PC-9 (cell line): ENCODE data around the gene SNU13. TPM values are rescaled to one million over a fixed set of nuclear protein-coding genes. Genes with fewer than 3 reads are reported as not detected.
A peak's percentile ranks its signal among the peaks of the same experiment; 100 is the strongest.
"Not testable (repeated sequence)": the region's sequence is repeated elsewhere in the genome, so short reads cannot be mapped to it uniquely, and the experiment has no call there.

ENCODE experiments used
- BruUV-seq: library from RNA; stranded (reverse); fragments of 400-500 nt; replicated peaks from 2 replicates; lab custom pipeline; 2021; lab: Mats Ljungman, UMichigan
- CTCF ChIA-PET: fragments of 300-600 bp; sonication (Branson Sonifier 250); formaldehyde crosslinking; loops from one replicate; lab custom pipeline; 2022; ENCODE audit warnings: antibody characterized with exemption; lab: Charles Lee
- POLR2A ChIA-PET: fragments of 300-600 bp; sonication (Branson Sonifier 250); formaldehyde crosslinking; loops from one replicate; lab custom pipeline; 2022; ENCODE audit warnings: antibody characterized with exemption; ENCODE audit not compliant: unreplicated experiment; lab: Charles Lee
- DNase-seq, 2 experiments: peaks; one replicate each; pipeline versions ENCODE4 v3.0.0 to v3.0.0-alpha.2; 2015 to 2022; ENCODE audit warnings: mixed read lengths in 1 of 2
- H2AFZ ChIP-seq: fragments of 200-600 bp; sonication (generic); 2 replicates; pipeline ENCODE4 v1.8.1; 2017; ENCODE audit warnings: antibody characterized with exemption
- H3F3A ChIP-seq: fragments of 200-600 bp; sonication (generic); 2 replicates; pipeline ENCODE4 v1.8.1; 2017; ENCODE audit warnings: antibody characterized with exemption, mild to moderate bottlenecking, low read depth; ENCODE audit not compliant: insufficient read depth
- H3K27ac ChIP-seq: fragments of 200-600 bp; sonication (generic); 2 replicates; pipeline ENCODE4 v1.6.1; 2016; ENCODE audit warnings: mixed run types
- H3K27me3 ChIP-seq: fragments of 200-600 bp; sonication (generic); 2 replicates; pipeline ENCODE4 v1.6.1; 2016; ENCODE audit warnings: low read depth, mixed run types; ENCODE audit not compliant: insufficient read depth
- H3K36me3 ChIP-seq: fragments of 200-600 bp; sonication (generic); 2 replicates; pipeline ENCODE4 v1.6.1; 2016; ENCODE audit warnings: low read depth, mixed run types
- H3K4me1 ChIP-seq: fragments of 200-600 bp; sonication (generic); replicated peaks from 2 replicates; pipeline ENCODE4 v1.6.1; 2016; ENCODE audit warnings: mixed run types; ENCODE audit not compliant: insufficient read depth
- H3K4me2 ChIP-seq: fragments of 200-600 bp; sonication (generic); 2 replicates; pipeline ENCODE4 v1.6.1; 2017; ENCODE audit warnings: mixed run types
- H3K4me3 ChIP-seq: fragments of 200-600 bp; sonication (generic); 2 replicates; pipeline ENCODE4 v1.6.1; 2016; ENCODE audit warnings: mixed run types
- H3K79me2 ChIP-seq: fragments of 200-600 bp; sonication (generic); 2 replicates; pipeline ENCODE4 v1.6.1; 2017; ENCODE audit warnings: low read depth, mixed run types
- H3K9me2 ChIP-seq: fragments of 200-600 bp; sonication (generic); 2 replicates; pipeline ENCODE4 v1.8.1; 2017; ENCODE audit warnings: mild to moderate bottlenecking; ENCODE audit not compliant: insufficient read depth
- H3K9me3 ChIP-seq: fragments of 200-600 bp; sonication (generic); 2 replicates; pipeline ENCODE4 v1.8.1; 2016; ENCODE audit warnings: low read depth; ENCODE audit not compliant: insufficient read depth
- H4K20me1 ChIP-seq: fragments of 200-600 bp; sonication (generic); 2 replicates; pipeline ENCODE4 v1.8.1; 2017; ENCODE audit not compliant: insufficient read depth
- EZH2 ChIP-seq: fragments of 200-600 bp; sonication (generic); IDR thresholded peaks from 2 replicates; pipeline ENCODE4 v1.8.0; 2017; ENCODE audit warnings: antibody characterized with exemption, low read depth
- intact Hi-C: fragments of 100-400 bp; cut with micrococcal nuclease; formaldehyde crosslinking; loops from one replicate; pipeline ENCODE4 v1.10.0; 2022; ENCODE audit not compliant: unreplicated experiment
- total RNA-seq: library from RNA; stranded (reverse); gene quantifications from 2 replicates; pipeline ENCODE4 v1.2.3, GENCODE V29; 2021
- TF ChIP-seq, protein P1 (sequence below): fragments of 200-600 bp; sonication (generic); conservative IDR thresholded peaks from 2 replicates; pipeline ENCODE4 v1.6.1; 2017; ENCODE audit warnings: mixed run types, antibody characterized with exemption, mild to moderate bottlenecking, moderate library complexity

The SNU13 gene
- total RNA-seq, 1 experiment from 2014 or later = 229 TPM

DNA sequence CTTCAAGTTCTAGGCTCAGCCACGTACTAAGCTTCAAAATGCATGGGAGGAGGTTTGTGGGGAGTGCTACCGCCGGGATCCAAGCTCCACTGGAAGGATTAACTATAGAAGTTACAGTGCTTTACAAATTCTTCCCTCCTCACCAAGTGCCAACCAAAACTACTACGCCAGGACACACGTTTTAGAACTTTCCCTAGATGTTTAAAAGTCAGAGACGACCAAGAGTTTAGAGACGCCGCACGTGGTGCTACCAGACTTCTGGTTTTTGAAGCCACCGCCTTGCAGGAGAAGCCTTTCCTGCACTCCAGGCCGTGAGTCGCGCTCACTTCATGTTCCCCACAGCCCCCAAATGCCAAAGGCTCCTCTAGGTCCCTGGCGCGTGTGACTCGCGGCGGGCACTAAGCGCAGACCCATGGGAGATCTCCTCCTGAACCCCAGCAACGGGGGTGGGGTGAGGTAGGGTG lies 734 bp downstream of the SNU13 start:
- Histone ChIP-seq H3K4me1 (peaks cover 30% of the 10 kb centered on the region), H3K79me2 (peaks cover 72% of the 10 kb centered on the region), H3K27ac (peak overlapping the region; percentile 74), H3K9me3 (no peaks in the 10 kb centered on the region), H2AFZ (peak overlapping the region; percentile 95), H3K4me3 (peak overlapping the region; percentile 79), H4K20me1 (peaks cover 33% of the 10 kb centered on the region), H3K27me3 (no peaks in the 10 kb centered on the region), H3K36me3 (no peaks in the 10 kb centered on the region), H3F3A (peaks cover 31% of the 10 kb centered on the region), H3K4me2 (peak overlapping the region; percentile 90), H3K9me2 (no peaks in the 10 kb centered on the region)
- POLR2A ChIA-PET = interaction anchor here (0.6 to 1.1 kb wide), 2 partner anchors 9 to 67 kb away, joined by 3 read pairs; partner anchors contain the start of gene XRCC6
- DNase-seq = no peak
- CTCF ChIA-PET = interaction anchor here (0.9 to 1.5 kb wide), 3 partner anchors 9 to 253 kb away, joined by 3 read pairs; no protein-coding TSS in a partner anchor
- intact Hi-C loops = no loop called here
- TF ChIP-seq, protein P1, sequence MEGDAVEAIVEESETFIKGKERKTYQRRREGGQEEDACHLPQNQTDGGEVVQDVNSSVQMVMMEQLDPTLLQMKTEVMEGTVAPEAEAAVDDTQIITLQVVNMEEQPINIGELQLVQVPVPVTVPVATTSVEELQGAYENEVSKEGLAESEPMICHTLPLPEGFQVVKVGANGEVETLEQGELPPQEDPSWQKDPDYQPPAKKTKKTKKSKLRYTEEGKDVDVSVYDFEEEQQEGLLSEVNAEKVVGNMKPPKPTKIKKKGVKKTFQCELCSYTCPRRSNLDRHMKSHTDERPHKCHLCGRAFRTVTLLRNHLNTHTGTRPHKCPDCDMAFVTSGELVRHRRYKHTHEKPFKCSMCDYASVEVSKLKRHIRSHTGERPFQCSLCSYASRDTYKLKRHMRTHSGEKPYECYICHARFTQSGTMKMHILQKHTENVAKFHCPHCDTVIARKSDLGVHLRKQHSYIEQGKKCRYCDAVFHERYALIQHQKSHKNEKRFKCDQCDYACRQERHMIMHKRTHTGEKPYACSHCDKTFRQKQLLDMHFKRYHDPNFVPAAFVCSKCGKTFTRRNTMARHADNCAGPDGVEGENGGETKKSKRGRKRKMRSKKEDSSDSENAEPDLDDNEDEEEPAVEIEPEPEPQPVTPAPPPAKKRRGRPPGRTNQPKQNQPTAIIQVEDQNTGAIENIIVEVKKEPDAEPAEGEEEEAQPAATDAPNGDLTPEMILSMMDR = no peak
- TF ChIP-seq EZH2 = no peak
- no TSS peak for BruUV-seq

DNA sequence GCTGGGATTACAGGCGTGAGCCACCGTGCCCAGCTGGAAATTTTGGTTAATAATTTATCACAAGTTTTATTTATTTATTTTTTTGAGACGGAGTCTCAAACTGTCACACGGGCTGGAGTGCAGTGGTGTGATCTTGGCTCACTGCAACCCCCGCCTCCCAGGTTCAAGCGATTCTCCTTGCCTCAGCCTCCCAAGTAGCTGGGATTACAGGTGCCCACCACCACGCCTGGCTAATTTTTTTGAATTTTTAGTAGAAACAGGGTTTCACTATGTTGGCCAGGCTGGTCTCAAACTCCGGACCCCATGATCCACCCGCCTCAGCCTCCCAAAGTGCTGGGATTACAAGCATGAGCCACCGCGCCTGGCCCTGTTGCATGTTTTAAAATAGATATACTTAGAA lies 1.8 kb downstream of the SNU13 start:
- peak overlapping the region; percentile 79 for H3K4me3 ChIP-seq
- BruUV-seq, H3K9me2 ChIP-seq, H3K36me3 ChIP-seq, H3K9me3 ChIP-seq, DNase-seq, H3K27me3 ChIP-seq, intact Hi-C loops, H2AFZ ChIP-seq: not testable (repeated sequence)
- ChIA-PET POLR2A (interaction anchor here (0.6 kb wide), 1 partner anchor 48 kb away, joined by 13 read pairs; no protein-coding TSS in a partner anchor), CTCF (interaction anchor here (0.9 kb wide), 1 partner anchor 19 kb away, joined by 3 read pairs; no protein-coding TSS in a partner anchor)
- H3K4me1 ChIP-seq = peaks cover 30% of the 10 kb centered on the region
- peak overlapping the region; percentile 74; the same call in 1 of the 2 replicates for H3K27ac ChIP-seq
- H3F3A ChIP-seq = peaks cover 35% of the 10 kb centered on the region
- H3K4me2 ChIP-seq = peak overlapping the region; percentile 90
- peaks cover 42% of the 10 kb centered on the region for H4K20me1 ChIP-seq
- peaks cover 82% of the 10 kb centered on the region for H3K79me2 ChIP-seq

DNA sequence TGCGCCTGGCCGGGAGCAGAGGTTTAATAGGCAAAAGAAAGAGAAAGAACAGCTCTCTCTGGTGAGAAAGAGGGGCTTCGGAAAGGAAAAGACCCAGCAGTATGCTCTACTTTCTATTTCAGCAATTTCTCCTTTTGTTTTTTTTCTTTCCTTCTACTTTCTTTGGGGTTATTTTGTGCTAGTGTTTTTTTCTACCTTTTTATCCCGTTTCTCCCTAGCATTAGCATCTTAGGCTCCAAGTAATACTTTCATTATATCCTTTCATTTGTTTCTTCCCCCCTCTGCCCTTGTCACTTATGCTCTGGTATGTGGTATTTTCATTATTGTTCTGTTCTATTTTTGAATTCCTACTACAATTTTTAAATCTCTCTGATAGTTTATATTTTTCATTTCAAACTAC lies 4.5 kb downstream of the SNU13 start:
- H3K27me3 ChIP-seq = no peaks in the 10 kb centered on the region
- no peak overlapping the region for H2AFZ ChIP-seq
- H3K36me3 ChIP-seq = peaks cover 19% of the 10 kb centered on the region; the same call in 1 of the 2 replicates
- ChIA-PET CTCF (no interaction called here), POLR2A (no interaction called here)
- DNase-seq = no peak
- H3F3A ChIP-seq = peaks cover 32% of the 10 kb centered on the region
- H3K4me3 ChIP-seq = no peak overlapping the region
- no peak overlapping the region for H3K4me2 ChIP-seq
- no peaks in the 10 kb centered on the region for H3K9me2 ChIP-seq
- intact Hi-C loops = no loop called here
- H3K4me1 ChIP-seq = peaks cover 26% of the 10 kb centered on the region
- no peaks in the 10 kb centered on the region for H3K9me3 ChIP-seq
- H4K20me1 ChIP-seq = peaks cover 66% of the 10 kb centered on the region
- no TSS peak for BruUV-seq
- H3K27ac ChIP-seq = peak overlapping the region; percentile 59; the same call in 1 of the 2 replicates
- H3K79me2 ChIP-seq = peaks cover 97% of the 10 kb centered on the region
- TF ChIP-seq EZH2 = no peak
- TF ChIP-seq, protein P1 = no peak
